Psoas muscle (tissue), 8 donors: Measurements from ENCODE around the gene IGSF5. TPM values are rescaled to one million over a fixed set of nuclear protein-coding genes. Genes with fewer than 3 reads are reported as not detected.

Source experiments
- ATAC-seq, 4 donors: fragments of 200-7000 bp; cut with Tn5 transposase; one replicate each; pipeline ENCODE4 v1.9.1; 2020; ENCODE audit warnings: moderate library complexity in 3 of 4, mild to moderate bottlenecking in 2 of 4
- DNase-seq, 2 donors: peaks; one replicate each; pipeline ENCODE4 v3.0.0-alpha.2; 2020
- H3K27ac ChIP-seq: fragments of 200-600 bp; one replicate; pipeline ENCODE4 v1.8.0; 2022
- H3K27me3 ChIP-seq, 3 donors: fragments of 200-600 bp in 1 of 3; one replicate each; pipeline versions ENCODE4 v1.6.1 to v1.8.0; 2013 to 2022; ENCODE audit warnings: low read length in 2 of 3, mild to moderate bottlenecking in 2 of 3, moderate library complexity in 1 of 3; ENCODE audit not compliant: insufficient read depth in 3 of 3
- H3K36me3 ChIP-seq, 2 donors: fragments of 200-600 bp in 1 of 2; one replicate each; pipeline versions ENCODE4 v1.6.1 to v1.8.0; 2013 to 2022; ENCODE audit warnings: low read depth in 1 of 2, mild to moderate bottlenecking in 1 of 2, moderate library complexity in 1 of 2; ENCODE audit not compliant: insufficient read depth in 1 of 2
- H3K4me1 ChIP-seq: fragments of 200-600 bp; one replicate; pipeline ENCODE4 v1.8.0; 2022
- H3K4me3 ChIP-seq: fragments of 200-600 bp; one replicate; pipeline ENCODE4 v1.8.0; 2022; ENCODE audit warnings: mild to moderate bottlenecking
- H3K9me3 ChIP-seq: fragments of 200-600 bp; one replicate; pipeline ENCODE4 v1.8.0; 2022
- CTCF ChIP-seq: fragments of 200-600 bp; IDR thresholded peaks from one replicate; pipeline ENCODE4 v1.8.0; 2022; ENCODE audit warnings: antibody characterized with exemption
- WGBS, 3 donors: extraction: QIAGEN DNeasy Blood & Tissue Kit; methylation state at CpG; one replicate each; pipeline versions ENCODE4 v1.1.6 to v1.1.7; 2013; 5-methylcytosine and 5-hydroxymethylcytosine counted together
- intact Hi-C, 2 donors: fragments of 100-400 bp; cut with DNase I; formaldehyde crosslinking; loops; one replicate each; pipeline versions ENCODE4 v1.11.0 to v1.14.2; 2022
- polyA plus RNA-seq, 3 donors: library from polyadenylated mRNA; stranded (reverse); fragments of 200-250 nt; gene quantifications; one replicate each; pipeline ENCODE4 v1.2.3, GENCODE V29; 2013
- total RNA-seq, 4 donors: library from RNA; stranded (reverse); fragmentation: NEBNext Ultra II Directional in 2 of 4; extraction: Animal tissue kit (Norgen Biotek cat#: 25700) in 2 of 4; gene quantifications; one replicate each; pipeline versions ENCODE4 v1.2.1 to v1.2.4, GENCODE V29; 2021 to 2023
- donor health status: healthy with polysubstance abuse.
- donor health status: DM: no; HTN: no; CAD: no; lungs with moderate emphysema.
- donor health status: Bipolar disorder and iron deficiency.
- donor health status: healthy.
- donor health status: DM: yes; HTN: yes; CAD: no.
- donor health status: DM: no; HTN: no; CAD: no.
- donor health status: DM: no; HTN: no; CAD: no.
- donor health status: DM: yes; HTN: yes; CAD: no.

Gene IGSF5
- total and polyA plus RNA-seq, 7 donors = not detected

DNA sequence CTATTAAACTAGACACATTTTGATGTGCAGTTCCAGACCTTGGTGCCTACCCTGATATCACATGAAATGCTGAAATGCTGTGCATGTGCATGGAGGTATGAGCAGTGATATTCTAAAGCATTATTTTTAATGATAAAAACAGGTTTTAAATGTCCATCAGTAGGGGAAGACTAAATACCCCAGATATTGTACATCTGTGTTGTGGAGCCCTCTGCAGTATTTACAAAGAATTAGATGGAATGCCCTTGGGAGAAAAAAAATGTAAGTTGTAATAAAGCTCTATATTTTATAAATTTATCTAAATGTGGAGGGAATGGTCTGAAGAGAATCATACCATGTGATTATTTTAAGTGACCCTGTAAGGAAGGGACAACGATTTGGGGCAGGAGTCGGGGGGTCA, 39.1 kb upstream of the IGSF5 start:
- DNase-seq (no peak), ATAC-seq (no peak)
- intact Hi-C loops = no loop called here
- Histone ChIP-seq H3K36me3 (no peaks in the 10 kb centered on the region), H3K9me3 (peaks cover 6% of the 10 kb centered on the region), H3K27me3 (no peaks in the 10 kb centered on the region), H3K4me3 (no peak overlapping the region), H3K4me1 (no peaks in the 10 kb centered on the region), H3K27ac (no peak overlapping the region)
- 81 to 89% (median 82%) methylated on average over 2 of the region's 2 CpGs for WGBS, 3 donors
- no peak for TF ChIP-seq CTCF

- no peak for DNase-seq
- ATAC-seq = no peak
- no peak overlapping the region for H3K27ac ChIP-seq
- no peaks in the 10 kb centered on the region for H3K36me3 ChIP-seq
- H3K4me3 ChIP-seq = no peak overlapping the region
- H3K4me1 ChIP-seq = no peaks in the 10 kb centered on the region
- H3K27me3 ChIP-seq = no peaks in the 10 kb centered on the region
- TF ChIP-seq CTCF = no peak
- peaks cover 6% of the 10 kb centered on the region for H3K9me3 ChIP-seq
- WGBS, 3 donors = 17 to 48% (median 33%) methylated on average over 1 of the region's 1 CpG
- intact Hi-C loops = no loop called here
These were observed 37.7 kb upstream of the IGSF5 start for GRCh38 chr21:39707316-39707715.

GRCh38 chr21:39710866-39711265, 34.1 kb upstream of the IGSF5 start:
- no peaks in the 10 kb centered on the region for H3K9me3 ChIP-seq
- ATAC-seq = no peak
- no peak for TF ChIP-seq CTCF
- no peak overlapping the region for H3K27ac ChIP-seq
- intact Hi-C loops = no loop called here
- peaks cover 0 to 3% (median 0%) of the 10 kb centered on the region in 3 donors for H3K27me3 ChIP-seq
- DNase-seq = no peak
- H3K36me3 ChIP-seq = no peaks in the 10 kb centered on the region
- H3K4me3 ChIP-seq = no peak overlapping the region
- WGBS, 3 donors = 87 to 92% (median 92%) methylated on average over 8 of the region's 8 CpGs
- no peaks in the 10 kb centered on the region for H3K4me1 ChIP-seq

- H3K4me3 ChIP-seq = no peak overlapping the region
- no peaks in the 10 kb centered on the region for H3K4me1 ChIP-seq
- 78 to 85% (median 83%) methylated on average over 7 of the region's 7 CpGs for WGBS, 3 donors
- H3K36me3 ChIP-seq = no peaks in the 10 kb centered on the region
- no peak for TF ChIP-seq CTCF
- DNase-seq = no peak
- intact Hi-C loops = no loop called here
- no peak for ATAC-seq
- H3K27me3 ChIP-seq = peaks cover 0 to 3% (median 0%) of the 10 kb centered on the region in 3 donors
- H3K27ac ChIP-seq = no peak overlapping the region
- H3K9me3 ChIP-seq = no peaks in the 10 kb centered on the region
These were observed 32.7 kb upstream of the IGSF5 start for GRCh38 chr21:39712273-39712672.

- no peak for TF ChIP-seq CTCF
- WGBS, 3 donors = 61 to 68% (median 62%) methylated on average over 3 of the region's 3 CpGs
These were observed 32.0 kb upstream of the IGSF5 start for GRCh38 chr21:39712976-39713375.

More at GRCh38 chr21:39712976-39713375, 32.0 kb upstream of the IGSF5 start:
- no peak for ATAC-seq
- no peak for DNase-seq
- Histone ChIP-seq H3K9me3 (no peaks in the 10 kb centered on the region), H3K36me3 (no peaks in the 10 kb centered on the region), H3K27ac (no peak overlapping the region), H3K4me1 (no peaks in the 10 kb centered on the region), H3K27me3 (peaks cover 0 to 3% (median 0%) of the 10 kb centered on the region in 3 donors), H3K4me3 (no peak overlapping the region)
- intact Hi-C loops = no loop called here
